Right lobe of liver (tissue), 4 donors: ENCODE measurements around the gene KCNF1.

Experiments used
- POLR2A ChIP-seq: fragments of 450-650 bp; IDR thresholded peaks from one replicate; pipeline ENCODE4 v1.6.1; 2017; ENCODE audit warnings: antibody characterized with exemption, mild to moderate bottlenecking
- TF ChIP-seq, protein P1 (sequence below), 4 donors: fragments of 200-600 bp in 3 of 4; fragments of 450-650 bp in 1 of 4; IDR thresholded peaks; one replicate each; pipeline versions ENCODE4 v1.5.1 to v1.8.0; 2016 to 2022; ENCODE audit warnings: antibody characterized with exemption in 4 of 4, mild to moderate bottlenecking in 2 of 4
- donor health status: DM: no; HTN: no; CAD: no.
- donor health status: DM: no; HTN: no; CAD: no.
- donor health status: DM: no; HTN: yes; CAD: no.

DNA sequence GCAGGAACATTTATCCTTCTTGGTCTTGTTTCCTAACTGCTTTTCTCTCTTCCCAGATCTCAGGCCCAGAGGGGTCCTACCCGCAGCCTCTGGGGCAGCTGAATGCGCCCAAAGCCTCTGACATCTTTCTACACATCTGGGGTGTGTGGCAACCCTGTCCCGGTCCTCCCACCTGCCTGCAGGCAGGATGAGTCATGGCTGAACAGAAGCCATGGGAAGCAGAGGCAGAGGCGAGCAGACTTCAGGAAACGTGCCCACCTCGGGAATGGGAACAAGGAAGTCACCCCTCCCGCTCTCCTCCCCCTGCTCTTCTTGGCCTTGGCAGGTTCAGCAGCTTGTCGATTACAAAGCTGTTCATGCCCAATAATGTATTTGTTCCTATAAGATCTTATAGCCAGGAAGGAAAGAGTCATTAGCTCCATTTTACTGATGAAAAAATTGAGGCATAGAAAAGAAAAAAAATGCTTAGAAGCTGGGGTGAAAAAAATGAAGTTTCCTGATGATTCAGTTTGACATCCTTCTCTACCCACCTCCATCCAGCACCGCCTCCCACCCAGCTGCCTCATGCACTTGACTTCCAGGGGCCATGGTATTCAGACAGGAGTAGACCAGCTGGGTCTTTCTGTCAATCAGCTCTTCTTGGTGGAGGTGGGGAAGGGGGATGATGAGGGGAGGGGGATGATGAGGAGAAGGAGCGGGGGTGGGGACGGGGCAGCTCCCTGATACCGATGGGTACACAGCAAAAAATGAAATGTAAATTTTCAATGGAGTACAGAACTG is 10.4 kb upstream of the KCNF1 start:
- TF ChIP-seq, protein P1, sequence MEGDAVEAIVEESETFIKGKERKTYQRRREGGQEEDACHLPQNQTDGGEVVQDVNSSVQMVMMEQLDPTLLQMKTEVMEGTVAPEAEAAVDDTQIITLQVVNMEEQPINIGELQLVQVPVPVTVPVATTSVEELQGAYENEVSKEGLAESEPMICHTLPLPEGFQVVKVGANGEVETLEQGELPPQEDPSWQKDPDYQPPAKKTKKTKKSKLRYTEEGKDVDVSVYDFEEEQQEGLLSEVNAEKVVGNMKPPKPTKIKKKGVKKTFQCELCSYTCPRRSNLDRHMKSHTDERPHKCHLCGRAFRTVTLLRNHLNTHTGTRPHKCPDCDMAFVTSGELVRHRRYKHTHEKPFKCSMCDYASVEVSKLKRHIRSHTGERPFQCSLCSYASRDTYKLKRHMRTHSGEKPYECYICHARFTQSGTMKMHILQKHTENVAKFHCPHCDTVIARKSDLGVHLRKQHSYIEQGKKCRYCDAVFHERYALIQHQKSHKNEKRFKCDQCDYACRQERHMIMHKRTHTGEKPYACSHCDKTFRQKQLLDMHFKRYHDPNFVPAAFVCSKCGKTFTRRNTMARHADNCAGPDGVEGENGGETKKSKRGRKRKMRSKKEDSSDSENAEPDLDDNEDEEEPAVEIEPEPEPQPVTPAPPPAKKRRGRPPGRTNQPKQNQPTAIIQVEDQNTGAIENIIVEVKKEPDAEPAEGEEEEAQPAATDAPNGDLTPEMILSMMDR (IDR thresholded peaks at IDR 0.05) = no peak
- TF ChIP-seq POLR2A = no peak
